ENCODE results near the gene EMID1.

EMID1 gene

GRCh38 chr22:29205594-29206371 lies at the start of gene EMID1:
TSS of gene EMID1 (plus strand) at chr22:29205896. CDS start at chr22:29206039, 143 bp downstream.
- peak; percentile 54 for DNase-seq

DNA sequence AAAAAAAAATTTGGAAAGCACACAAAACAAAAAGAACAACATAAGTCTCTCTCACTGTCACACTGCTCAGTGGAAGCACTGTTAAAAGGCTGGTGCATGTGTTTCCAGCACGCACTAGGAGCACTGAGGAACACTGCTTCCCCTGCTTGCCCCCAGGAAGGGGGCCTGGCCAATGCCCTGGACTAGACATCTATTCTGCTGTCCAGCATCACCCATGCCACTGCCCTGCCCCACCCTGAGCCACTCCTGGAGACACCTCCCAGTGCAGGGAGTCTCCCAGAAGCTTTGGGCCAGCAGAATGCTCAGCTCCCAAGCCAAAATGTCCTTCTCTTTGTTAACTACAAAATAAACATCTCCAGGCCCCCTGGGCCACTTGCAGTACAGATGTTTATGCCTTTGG lies 49.7 kb upstream of the EMID1 start:
- DNase-seq = no peak

- DNase-seq = peak; percentile 54
These were observed 49.2 kb upstream of the EMID1 start for GRCh38 chr22:29156507-29156906.

- no peak for DNase-seq
These were observed 47.7 kb upstream of the EMID1 start for GRCh38 chr22:29157759-29158535.

GRCh38 chr22:29158546-29158945 lies 47.1 kb upstream of the EMID1 start:
- no peak for DNase-seq

DNA sequence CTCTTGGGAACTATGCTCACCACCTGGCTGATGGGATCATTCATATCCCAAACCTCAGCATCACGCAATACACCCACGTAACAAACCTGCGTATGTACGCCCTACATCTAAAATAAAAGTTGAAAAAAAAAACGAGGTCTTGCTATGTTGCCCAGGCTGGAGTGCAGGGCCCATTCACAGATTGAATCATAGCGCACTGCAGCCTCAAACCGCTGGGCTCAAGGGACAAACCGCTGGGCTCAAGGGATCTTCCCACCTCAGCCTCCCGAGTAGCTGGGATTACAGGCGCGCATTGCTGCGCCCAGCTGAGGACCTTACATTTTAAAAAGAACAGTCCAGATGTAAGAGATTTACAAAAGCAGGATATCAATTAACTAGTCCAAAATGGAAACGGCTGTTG lies 41.9 kb upstream of the EMID1 start:
- DNase-seq = no peak

- DNase-seq = no peak
These were observed 40.2 kb upstream of the EMID1 start for GRCh38 chr22:29165321-29166060.

GRCh38 chr22:29166180-29166579 lies 39.5 kb upstream of the EMID1 start:
- DNase-seq = no peak

DNA sequence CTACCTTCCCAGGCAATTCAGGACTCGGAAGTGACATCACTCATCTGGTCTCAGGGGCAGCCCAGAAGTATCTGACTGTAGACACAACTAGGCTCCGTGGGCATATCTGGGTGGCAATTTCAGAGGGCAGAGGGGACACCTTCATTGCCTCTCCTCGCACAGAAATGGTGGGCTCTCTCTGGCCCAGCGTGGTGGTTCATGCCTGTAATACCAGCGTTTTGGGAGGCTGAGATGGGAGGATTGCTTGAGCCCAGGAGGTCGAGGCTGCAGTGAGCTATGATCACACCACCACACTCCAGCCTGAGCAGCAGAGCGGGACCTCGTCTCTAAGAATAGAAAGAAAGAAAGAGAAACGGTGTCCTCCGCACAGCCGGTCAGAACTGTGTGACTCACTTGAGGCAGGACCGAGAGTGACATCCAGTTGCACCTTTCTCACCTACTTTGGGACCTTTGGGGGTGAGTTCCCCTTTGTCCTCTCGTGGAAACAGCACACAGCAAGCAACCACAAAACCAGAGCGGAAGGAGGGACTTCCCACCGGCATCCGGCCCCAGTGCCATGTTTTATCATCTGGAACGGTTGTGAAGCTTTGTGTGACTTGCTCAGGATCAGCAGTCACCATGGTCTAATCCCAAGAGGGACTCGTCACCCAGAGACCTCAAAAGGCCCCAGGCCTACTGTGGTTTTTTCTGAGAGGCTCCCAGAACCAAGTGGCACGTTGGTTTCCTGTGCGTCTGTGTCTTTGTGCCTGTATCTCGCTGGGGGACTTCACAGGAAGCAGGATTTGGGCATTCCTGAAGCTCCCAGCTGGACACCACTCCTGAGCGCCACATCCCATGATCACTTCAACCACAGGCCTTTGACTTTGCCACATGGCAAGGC lies 38.4 kb upstream of the EMID1 start:
- no peak for DNase-seq

DNA sequence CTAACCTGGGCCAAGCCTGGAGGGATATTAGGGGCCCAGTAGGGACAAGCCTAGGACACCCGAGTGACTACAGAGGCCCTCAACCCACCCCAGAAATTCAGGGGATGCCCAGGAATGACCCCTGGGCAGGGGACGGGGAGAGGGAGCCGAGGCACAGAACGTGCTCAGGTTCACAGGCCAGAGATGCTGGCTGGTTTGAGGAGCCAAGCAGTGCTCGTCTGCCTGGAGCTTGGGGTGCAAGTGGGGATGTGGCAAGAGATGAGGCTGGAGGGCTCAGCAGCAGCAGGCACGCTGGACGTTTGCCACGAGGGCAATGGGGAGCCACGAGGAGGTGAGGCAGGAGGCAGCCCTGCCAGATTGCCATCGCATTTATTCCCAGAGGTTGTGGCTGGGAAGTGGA lies 34.0 kb upstream of the EMID1 start:
- no peak for DNase-seq

- DNase-seq = no peak
These were observed 33.5 kb upstream of the EMID1 start for GRCh38 chr22:29172216-29172615.

DNA sequence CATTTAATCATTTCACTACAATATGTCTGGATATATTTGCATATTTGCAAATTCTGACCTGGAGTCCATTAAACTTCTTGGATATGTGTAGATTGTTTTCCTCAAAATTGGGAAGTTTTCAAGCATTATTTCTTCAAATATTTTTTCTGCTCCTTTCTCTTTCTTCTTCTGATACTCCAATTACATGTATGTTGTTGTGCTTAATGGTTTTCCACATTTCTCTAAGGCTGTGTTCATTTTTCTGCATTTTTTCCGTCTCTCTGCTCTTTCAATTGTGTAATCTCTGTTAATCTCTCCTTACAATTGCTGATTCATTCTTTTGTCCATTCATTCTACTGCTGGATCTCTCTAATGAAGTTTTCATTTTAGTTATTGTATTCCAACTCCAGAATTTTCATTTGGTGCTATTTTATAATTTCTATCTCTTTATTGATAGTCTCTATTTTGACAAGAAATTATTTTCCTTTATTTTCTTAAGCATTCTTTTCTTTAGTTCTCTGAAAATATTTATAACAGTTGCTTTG lies 30.3 kb upstream of the EMID1 start:
- no peak for DNase-seq

DNA sequence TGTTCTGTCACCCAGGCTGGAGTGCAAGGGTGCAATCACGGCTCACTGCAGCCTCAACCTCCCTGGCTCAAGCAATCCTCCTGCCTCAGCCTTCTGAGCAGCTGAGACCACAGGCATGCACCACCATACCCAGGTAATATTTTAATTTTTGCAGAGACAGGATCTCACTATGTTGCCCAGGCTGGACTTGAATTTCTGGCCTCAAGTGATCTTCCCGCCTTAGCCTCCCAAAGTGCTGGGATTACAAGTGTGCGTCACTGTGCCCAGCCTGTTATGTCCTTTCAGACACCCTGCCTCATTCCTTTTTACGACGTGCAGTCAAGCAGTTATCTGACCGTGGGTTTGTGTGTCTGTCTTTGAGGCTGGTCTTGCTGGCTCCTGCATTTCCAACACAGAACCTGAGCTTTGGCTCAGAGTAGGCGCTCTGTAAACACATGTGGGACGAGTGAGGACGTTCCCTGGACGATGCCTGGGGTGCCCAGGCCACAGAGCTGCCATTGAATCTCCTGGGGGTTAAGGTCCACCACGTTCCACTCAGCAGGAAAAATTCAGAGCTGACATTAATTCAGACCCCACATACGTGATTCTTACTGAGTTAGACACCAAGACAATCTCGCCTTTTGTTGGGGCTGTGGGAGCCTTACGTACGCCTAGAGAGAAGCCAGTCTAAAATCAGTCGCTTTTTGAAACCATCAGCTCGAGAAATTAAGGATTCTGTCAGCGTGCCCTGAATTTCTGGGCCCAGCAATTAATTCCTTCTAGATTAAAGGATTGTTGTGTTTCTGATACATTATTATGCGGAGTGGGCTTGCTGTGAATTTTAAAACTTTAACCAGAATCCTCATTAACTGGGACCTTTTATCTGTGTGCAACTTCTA lies 21.5 kb upstream of the EMID1 start:
- DNase-seq = no peak

GRCh38 chr22:29184849-29185490 lies 20.7 kb upstream of the EMID1 start:
- DNase-seq = no peak

DNA sequence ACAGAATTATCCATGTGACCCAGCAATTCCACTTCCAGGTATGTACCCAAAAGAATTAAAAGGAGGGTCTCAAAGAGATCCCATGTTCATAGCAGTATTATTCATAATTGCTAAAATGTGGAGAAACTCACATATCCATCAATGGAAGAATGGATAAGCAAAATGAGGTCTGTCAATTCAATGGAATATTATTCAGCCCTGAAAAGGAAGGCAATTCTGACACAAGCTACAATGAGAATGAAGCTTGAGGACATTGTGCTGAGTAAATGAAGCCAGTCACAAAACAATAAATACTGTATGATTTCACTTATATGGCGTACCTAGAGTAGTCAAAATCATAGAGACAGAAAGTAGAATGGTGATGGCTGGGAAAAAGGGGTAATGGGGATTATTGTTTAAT lies 19.4 kb upstream of the EMID1 start:
- DNase-seq = no peak

DNA sequence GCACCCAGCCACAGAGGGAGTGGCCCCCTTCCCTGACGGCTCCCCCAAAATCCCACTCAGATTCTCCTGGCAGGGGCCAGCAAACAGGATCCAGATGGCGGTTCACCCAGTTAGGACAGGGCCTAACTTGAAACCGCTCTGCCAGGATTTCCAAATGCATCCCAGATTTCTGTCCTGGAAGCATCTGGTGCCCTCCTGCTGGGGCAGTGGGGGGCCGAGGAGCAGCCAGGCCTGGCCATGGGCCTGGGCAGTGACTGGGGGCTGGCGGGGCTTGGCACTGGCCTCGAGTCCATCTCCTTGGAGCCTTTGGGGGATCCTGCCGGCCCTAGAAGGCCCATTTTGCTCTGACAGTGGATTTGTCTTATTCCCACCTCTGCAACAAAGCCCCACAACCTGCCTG lies 17.9 kb upstream of the EMID1 start:
- DNase-seq = no peak

GRCh38 chr22:29190051-29190450 lies 15.6 kb upstream of the EMID1 start:
- DNase-seq = no peak

GRCh38 chr22:29190918-29191317 lies 14.8 kb upstream of the EMID1 start:
- no peak for DNase-seq

GRCh38 chr22:29193021-29193420 lies 12.7 kb upstream of the EMID1 start:
- DNase-seq = no peak

DNA sequence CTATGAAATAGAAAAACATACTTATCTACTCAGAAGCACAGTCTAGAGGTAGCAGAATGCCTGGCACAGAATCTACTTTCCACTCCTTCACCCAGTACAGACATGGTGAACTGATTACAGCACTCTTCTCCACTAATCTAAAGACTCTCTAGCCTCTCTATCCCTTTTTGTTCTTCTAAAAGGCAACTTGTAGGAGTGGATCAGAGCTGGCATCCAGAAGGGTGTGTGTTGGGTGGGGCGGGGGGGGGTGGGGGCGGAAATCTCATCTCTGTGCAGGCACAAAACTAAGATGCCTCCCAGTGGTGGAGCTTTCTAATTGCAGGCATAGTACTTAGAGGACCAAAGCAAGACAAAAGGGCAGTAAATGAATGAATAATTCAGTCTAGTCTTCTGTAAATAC lies 11.5 kb upstream of the EMID1 start:
- no peak for DNase-seq
